HPDE6-E6E7 (cell line): Measurements from ENCODE around the gene NBPF6.
"Not testable (repeated sequence)": the region's sequence is repeated elsewhere in the genome, so short reads cannot be mapped to it uniquely, and the experiment has no call there.

Experiments used
- DNase-seq: peaks from one replicate; pipeline ENCODE4 v3.0.0; 2011; ENCODE audit warnings: missing footprints; ENCODE audit errors: extremely low spot score

NBPF6 gene

DNA sequence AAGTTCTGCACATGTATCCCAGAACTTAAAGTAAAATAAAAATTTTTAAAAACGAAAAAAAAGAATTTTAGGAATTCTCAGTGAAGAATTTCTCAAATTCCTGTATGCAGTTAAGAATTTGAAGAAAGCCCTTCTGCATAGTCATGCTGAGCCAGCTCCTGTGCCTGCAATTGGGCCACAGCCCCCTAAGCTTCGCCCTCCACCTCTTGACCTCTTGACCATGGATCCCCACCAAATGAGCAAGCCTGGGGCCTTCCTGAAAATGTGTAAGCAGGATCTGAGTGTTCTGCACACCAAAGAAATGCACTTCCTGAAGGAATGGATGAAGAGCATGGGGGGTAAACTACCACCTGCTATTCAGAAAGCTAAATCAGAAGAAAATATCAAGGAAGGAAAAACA, 52.0 kb downstream of the NBPF6 start:
- DNase-seq, result no peak

DNA sequence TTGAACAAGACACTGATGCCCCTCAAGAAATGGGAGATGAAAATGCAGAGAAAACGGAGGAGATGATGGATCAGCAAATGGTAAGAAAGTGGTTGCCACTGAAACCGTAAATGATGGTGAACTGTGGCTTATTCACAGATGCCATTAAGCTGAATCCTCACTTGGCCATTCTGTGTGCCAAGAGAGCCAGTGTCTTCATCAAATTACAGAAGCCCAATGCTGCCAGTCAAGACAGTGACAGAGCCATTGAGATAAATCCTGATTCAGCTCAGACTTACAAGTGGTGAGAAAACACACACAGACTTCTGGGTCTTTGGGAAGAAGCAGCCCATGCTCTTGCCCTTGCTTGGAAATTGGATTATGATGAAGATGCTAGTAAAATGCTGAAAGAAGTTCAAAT, 52.5 kb downstream of the NBPF6 start:
- no peak for DNase-seq

DNA sequence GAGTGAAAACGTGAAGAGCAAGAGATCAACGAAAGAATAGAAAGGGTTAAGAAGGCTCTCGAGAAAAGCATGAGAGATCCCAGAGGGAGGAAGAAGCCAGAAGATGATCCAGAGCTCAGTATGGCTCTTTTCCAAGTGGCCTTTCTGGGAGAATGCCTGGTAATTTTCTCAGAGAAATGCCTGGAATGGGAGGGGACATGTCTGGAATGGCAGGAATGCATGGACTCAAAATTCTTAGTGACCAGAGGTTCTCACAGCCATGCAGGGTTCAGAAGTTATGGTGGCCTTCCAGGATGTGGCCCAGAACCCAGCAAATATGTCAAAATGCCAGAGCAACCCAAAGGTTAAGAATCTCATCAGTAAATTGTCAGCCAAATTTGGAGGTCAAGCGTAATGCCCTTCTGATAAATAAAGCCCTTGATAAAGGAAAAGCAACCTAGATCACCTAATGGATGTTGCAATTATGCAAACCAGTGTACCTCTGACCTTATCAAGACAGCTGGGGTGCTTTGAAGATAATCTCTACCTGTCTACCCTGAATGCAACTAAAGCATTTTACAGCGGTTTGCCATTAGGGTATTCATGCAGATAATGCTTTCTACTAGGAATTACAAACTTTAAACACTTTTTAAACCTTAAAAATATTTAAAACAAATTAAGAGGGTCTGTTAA, 53.1 kb downstream of the NBPF6 start:
- no peak for DNase-seq

DNA sequence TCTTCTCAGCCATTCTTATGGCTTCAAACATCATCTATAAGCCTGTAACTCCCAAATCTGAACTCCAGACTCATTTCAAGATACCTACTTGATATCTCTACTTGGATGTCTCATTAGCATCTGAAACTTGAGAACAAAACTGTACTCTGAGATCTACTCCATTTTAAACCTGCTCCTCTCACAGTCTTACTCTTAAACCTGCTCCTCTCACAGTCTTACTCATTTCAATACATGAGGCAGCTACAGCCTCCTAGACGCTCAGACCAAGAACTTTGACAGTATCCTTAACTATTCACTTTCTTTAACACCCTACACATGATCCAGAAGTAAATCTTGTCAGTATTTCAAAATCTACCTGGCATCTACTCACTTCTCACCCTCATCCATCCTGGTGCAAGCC, 54.3 kb downstream of the NBPF6 start:
- DNase-seq, result no peak

DNA sequence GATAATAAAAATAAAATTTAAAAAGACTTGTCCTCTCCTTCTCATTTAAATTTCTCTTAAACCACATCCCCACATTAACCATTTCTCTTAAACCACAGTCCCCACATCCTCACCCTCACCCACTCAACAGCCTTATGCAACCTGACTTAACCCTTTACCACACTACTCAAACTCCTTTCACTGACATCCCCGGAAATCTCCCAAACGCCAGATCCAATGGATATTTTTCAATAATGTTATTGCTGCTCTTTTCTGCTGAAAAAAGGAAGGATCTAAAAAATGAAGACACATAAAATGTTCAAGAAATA, 55.6 kb downstream of the NBPF6 start:
- no peak for DNase-seq

DNA sequence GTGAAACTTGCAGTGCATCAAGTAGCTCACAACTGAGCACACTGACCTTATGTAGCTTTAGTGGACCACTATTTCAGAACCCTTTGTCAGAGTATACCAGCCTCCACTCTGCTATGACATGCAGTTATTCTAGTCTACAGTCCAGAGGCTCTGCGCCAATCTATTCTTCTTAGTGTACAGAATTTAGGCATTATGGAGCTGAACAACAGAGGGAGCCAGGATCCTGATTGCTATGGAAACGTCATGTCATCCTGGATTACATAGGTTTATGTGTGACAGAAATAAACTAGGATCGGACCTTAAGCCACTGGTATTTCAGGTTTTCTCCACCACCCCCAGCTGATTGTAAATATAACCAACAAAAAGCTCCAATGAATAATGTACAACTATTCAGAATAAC, 61.6 kb downstream of the NBPF6 start:
- no peak for DNase-seq

DNA sequence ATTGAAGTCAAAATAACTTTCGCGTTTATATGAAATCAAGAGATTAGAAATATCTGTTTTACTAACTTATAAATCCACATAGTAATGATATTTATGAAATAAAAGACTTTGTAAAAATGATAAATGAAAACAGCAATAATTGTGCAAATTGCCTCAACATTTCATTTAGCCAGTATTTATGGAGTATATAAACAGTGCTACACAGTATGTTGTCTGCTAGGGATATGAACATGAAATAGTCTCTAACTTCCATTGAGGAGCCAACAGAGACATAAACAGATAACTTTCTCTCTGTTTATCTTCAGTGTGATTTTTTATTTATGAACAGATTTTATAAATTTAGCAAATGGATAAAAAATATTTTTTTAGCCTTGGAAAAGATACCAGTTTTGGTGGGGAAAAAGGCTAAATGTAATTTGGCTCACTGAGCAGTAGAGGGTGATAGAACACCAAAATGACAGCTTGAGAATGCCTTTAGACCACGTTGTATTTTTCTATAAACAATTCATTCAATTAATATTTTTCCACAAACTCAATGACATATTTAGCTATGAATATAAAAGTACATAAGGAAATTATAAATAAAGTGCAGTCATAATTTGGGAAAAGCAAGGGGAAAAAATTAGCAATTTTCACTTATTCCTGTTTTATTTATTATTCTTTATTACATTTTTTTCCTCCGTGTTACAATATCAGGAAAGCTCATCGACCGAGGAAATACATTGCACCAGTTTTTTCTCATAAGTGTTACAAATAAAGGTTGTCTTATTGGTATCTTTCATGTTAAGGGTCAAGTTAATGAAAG, 62.3 kb downstream of the NBPF6 start:
- no peak for DNase-seq

DNA sequence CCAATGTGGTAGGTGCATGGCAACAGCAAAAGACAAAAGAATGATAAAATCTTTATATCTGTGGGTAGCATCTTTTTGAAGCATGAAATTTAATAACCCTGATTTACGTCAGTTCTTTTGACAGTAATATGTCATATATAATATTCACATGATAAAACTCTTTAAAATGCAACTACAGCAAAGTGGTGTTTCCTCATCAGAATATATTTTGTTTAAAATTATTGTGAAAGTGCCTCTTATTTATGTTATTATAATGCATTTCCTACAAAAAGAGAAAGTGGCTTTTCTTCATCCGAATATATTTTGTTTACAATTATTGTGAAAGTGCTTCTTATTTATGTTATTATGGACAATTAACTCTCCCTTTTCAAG, 62.9 kb downstream of the NBPF6 start:
- no peak for DNase-seq

DNA sequence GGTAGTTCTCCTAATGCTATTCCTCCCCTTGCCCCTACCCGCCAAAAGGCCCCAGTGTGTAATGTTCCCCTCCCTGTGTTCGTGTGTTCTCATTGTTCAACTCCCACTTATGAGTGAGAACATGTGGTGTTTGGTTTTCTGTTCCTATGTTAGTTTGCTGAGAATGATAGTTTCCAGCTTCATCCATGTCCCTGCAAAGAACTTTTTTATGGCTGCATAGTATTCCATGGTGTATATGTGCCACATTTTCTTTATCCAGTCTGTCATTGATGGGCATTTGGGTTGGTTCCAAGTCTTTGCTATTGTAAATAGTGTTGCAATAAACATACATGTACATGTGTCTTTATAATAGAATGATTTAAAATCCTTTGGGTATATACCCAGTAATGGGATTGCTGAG, 63.8 kb downstream of the NBPF6 start:
- not testable (repeated sequence) for DNase-seq

DNA sequence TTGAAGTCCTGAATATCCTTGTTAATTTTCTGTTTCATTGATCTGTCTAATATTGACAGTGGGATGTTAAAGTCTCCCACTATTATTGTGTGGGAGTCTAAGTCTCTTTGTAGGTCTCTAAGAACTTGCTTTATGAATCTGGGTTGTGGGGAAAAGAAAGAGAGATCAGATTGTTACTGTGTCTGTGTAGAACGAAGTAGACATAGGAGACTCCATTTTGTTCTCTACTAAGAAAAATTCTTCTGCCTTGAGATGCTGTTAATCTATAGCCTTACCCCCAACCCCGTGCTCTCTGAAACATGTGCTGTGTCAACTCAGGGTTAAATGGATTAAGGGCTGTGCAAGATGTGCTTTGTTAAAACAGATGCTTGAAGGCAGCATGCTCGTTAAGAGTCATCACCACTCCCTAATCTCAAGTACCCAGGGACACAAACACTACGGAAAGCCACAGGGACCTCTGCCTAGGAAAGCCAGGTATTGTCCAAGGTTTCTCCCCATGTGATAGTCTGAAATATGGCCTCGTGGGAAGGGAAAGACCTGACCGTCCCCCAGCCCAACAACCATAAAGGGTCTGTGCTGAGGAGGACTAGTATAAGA, 67.3 kb downstream of the NBPF6 start:
- DNase-seq, result not testable (repeated sequence)
